Sciatic nerve (tissue), 2 donors: ENCODE measurements around the gene PCSK9. TPM values are rescaled to one million over a fixed set of nuclear protein-coding genes. Genes with fewer than 3 reads are reported as not detected.

ENCODE experiments used
- ATAC-seq: fragments of 200-7000 bp; cut with Tn5 transposase; one replicate; pipeline ENCODE4 v1.9.1; 2020; ENCODE audit warnings: mild to moderate bottlenecking, moderate library complexity
- DNase-seq: peaks from one replicate; pipeline ENCODE4 v3.0.0-alpha.2; 2020; ENCODE audit warnings: low spot score
- intact Hi-C: fragments of 100-400 bp; cut with DNase I; formaldehyde crosslinking; loops from one replicate; pipeline ENCODE4 v1.14.2; 2022
- total RNA-seq: library from RNA; stranded (reverse); fragmentation: NEBNext Ultra II Directional; extraction: Animal tissue kit (Norgen Biotek cat#: 25700); gene quantifications from one replicate; pipeline ENCODE4 v1.2.1, GENCODE V29; 2021
- donor health status: DM: no; HTN: no; CAD: no.
- donor health status: DM: no; HTN: no; CAD: no.

Gene PCSK9
- total RNA-seq, 1 donor from 2014 or later, result 8.6 TPM

DNA sequence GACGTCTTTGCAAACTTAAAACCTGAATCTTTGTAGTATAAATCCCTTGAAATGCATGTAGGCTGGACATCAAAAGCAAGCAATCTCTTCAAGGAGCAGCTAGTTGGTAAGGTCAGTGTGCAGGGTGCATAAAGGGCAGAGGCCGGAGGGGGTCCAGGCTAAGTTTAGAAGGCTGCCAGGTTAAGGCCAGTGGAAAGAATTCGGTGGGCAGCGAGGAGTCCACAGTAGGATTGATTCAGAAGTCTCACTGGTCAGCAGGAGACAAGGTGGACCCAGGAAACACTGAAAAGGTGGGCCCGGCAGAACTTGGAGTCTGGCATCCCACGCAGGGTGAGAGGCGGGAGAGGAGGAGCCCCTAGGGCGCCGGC lies 390 bp upstream of the PCSK9 start:
- DNase-seq (no peak), ATAC-seq (no peak)
- intact Hi-C loops, result no loop called here

DNA sequence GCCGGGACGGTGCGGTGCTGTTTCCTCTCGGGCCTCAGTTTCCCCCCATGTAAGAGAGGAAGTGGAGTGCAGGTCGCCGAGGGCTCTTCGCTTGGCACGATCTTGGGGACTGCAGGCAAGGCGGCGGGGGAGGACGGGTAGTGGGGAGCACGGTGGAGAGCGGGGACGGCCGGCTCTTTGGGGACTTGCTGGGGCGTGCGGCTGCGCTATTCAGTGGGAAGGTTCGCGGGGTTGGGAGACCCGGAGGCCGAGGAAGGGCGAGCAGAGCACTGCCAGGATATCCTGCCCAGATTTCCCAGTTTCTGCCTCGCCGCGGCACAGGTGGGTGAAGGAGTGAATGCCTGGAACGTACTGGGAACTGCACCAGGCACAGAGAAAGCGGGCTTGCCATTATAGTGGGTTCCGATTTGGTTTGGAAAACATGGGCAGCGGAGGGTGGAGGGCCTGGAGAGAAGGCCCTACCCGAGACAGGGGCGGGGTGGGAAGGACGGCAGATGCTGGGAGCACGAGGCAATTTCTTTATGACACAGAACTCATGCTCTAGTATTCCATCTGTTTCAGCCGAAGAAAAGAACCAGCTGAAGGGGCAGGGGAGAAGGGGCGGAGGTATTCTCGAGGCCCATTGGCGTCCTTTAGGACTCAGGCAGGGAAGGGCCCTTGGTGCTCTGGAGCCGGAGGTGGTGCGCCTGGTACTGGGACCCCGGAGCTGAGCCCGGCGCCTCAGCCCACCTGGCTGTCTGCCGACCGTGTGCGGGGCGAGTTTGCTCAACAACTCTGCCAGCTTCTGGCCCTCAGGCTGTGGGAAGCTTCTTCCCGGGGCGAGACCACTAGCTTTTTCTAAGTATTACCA lies 960 bp downstream of the PCSK9 start:
- DNase-seq (no peak), ATAC-seq (peak; percentile 28)
- intact Hi-C loops, result no loop called here

DNA sequence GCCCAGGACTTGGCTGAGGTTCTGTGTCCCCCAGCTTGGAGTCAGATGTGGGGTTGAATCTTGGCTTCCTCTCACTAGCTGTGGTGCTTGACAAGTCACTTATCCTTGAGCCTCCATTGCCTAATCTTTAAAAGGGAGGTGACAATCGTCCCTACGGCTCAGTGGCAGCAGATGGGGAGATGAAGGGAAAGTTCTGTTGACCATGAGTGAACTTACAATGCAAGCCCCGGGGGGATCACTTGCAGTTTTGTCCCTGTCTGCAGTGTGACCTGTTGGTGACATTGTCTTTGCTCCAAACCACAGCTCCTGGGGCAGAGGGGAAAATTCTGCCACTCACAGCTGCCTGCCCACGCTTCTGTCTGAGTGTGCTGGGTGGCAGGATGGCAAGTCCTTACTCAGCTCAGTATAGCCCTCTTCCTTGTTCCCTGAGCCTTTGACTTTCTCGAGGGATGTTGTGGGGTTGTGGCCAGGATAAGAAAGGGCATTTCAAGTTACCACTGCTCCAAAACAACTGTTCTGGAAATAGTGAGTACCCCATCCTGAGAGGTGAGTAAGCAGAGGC lies 1.7 kb downstream of the PCSK9 start:
- intact Hi-C loops, result no loop called here
- no peak for ATAC-seq

DNA sequence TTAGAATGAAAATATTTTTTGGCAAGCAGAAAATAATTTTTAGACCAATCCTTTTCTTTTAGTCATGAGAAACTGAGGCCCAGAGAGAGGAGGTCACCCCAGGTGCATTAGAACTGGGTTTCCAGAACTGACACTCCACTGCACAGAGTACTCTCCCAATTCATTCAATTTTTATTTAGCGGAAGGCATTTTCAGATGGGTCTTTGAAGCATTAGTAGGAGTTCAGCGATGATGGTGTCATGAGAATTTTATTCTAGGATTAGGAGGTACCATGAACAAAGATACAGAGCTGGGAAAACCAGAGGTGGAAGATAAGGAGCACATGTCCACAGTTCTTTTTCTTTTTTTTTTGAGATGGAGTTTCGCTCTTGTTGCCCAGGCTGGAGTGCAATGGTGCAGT lies 2.3 kb downstream of the PCSK9 start:
- ATAC-seq (no peak), DNase-seq (no peak)
- intact Hi-C loops, result no loop called here

More for the DNA sequence above, 1.7 kb downstream of the PCSK9 start:
- no peak for DNase-seq

DNA sequence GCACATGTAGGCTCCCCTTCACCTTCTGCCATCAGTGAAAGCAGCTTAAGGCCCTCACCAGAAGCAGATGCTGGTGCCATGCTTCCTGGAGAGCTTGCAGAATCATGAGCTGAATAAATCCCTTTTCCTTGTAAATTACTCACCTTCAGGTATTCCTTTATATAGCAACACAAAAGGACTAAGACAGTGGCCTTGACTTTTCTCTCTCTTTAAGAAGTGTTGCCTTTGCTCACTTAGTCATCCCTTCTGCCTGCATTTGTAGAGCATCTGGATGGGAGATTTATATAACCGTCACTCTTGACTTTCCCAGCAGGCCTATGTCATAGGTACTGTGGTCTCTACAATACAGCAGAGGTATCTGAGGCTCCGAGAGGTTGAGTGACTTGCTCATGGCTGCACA lies 3.7 kb downstream of the PCSK9 start:
- DNase-seq (no peak), ATAC-seq (no peak)
- intact Hi-C loops, result no loop called here

DNA sequence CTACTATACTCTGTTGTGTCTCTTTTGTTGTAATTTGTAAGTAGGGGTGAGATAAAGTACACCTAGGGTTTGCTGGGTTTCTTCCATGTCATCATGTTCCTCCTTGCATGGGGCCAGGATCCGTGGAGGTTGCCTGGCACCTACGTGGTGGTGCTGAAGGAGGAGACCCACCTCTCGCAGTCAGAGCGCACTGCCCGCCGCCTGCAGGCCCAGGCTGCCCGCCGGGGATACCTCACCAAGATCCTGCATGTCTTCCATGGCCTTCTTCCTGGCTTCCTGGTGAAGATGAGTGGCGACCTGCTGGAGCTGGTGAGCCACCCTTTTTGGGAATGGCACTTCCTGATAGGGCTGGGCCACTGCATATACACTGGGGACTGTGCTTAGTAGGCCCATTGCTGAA lies 4.4 kb downstream of the PCSK9 start:
- no peak for DNase-seq
- no peak for ATAC-seq
- intact Hi-C loops, result no loop called here

DNA sequence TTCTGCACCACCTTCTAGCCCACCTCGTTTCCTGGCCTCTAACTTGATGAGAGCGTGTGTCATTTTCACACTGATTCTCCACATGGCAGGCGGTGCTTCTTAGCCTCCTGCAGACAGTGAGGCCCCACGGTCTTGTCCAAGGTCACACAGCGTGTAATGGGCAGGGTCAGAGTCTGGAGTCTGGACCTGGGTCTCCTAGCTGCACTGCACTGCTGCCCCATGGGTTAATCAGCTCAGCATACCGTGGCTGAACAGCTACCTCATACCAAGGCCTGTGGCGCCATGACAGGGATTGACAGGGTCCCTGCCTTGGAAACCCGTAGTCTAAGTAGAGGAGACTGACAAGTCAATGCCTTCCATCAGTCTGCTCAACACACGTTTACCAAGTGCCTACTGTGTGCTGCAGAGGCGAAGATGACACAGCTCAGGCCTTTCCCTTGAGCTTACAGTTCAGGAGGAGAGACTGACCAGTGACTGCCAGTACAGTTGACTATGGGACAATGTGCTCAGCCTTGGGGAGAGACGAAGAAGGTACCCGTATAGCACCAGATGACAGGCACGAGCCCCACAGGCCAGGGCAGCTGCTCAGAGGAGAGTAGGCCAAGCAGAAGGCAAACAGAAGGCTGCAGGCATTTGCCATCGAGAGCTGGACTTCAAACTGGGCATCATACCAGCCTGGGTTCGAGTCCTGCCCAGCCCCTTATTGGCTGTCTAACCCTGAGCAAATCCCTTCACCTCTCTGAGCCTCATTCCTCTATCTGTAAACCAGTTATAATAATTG lies 5.5 kb downstream of the PCSK9 start:
- intact Hi-C loops, result no loop called here
- no peak for ATAC-seq
- no peak for DNase-seq

DNA sequence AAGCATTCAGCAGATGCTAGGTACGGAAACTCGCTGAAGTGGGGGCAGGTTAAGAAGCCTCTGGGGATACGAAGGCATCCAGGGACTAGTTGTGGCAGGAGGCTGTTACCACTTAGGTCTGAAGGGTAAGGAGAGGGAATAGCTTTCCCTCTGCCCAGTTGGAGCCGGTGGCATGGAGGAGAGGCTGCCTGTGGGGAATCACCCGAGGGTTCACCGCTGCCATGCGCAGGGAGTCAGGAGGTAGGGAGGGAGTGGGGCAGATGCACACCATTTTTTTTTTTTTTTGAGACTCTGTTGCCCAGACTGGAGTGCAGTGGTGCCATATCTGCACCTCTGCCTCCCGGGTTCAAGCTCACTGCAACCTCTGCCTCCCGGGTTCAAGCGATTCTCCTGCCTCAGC lies 6.1 kb downstream of the PCSK9 start:
- ATAC-seq (no peak), DNase-seq (no peak)
- intact Hi-C loops, result no loop called here

DNA sequence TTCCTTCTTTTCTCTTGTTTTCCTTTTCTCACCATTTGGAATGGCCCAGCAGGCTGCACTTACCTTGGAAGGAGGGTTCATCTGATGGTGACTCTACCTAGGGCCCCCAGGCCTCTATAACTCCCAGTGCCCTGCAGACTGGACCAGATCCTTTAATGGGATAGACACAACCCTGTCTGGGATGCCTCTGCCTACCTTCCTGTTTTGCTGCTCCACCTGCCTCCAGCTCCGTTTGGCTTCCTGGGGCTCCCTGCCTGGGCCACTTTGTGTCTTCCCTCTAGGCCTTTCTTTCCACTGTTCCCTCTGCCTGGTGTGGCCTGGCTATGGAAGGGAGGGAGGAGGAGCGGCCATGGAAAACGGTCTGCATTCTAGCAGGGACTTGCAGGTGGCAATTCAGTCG lies 7.5 kb downstream of the PCSK9 start:
- DNase-seq (no peak), ATAC-seq (no peak)
- intact Hi-C loops, result no loop called here

DNA sequence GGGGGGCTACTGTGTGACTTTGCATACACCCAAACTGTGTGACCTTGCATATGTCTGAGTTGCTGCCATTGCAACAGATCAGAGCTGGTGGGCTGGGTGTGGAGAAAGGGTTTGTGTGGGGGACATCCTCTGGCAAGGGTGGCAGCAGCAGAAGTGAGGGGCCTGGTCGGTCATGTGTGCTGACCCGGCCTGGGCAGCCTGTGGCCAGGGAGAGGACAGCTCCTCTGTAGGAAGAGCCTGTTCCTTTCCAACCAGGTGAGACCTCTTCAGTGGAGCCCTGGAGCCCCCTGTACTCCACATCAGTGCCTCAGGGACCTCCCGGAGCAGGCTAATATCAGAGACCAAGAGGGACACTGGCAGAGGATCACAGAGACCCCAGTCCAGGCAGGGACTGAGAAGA lies 8.3 kb downstream of the PCSK9 start:
- ATAC-seq (no peak), DNase-seq (no peak)
- intact Hi-C loops, result no loop called here

DNA sequence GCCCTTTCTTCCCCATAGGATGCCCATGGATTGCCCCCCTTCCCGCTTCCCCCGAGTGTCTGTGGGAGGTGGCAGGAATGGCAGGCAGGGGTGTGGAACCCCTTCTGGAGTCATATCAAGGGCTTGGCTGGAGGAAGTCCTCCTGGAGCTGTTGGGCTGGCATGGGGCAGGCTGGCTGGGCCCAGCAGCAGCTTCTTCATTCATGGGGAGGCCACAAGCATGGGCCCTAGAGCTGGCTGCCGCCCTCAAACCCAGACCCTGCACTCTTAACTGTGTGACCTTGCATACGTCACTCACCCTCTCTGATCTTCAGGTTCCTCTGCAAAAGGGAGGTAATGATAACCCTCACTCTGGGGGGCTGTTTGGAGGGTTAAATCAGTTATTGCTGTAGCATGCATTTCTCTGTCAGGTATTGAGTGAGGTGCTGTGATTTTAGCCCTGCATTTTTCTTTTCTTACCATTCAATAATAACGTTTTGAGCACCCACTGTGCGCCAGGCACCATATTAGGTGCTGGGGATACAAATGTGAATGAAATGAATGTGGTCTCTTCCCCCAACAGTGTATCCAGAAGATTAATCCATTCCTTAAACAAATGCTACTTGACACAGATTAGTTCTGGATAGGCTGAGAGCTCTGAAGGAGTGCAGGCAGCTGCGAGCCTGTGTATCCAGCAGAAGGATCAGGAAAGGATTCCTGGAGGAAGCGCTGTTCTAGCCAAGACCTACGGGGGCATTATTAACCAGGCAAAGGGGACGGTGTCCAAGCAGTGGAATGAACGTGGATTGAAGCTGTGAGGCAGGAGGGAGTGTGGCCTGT lies 9.3 kb downstream of the PCSK9 start:
- ATAC-seq, result no peak
- DNase-seq, result no peak
- intact Hi-C loops, result no loop called here

DNA sequence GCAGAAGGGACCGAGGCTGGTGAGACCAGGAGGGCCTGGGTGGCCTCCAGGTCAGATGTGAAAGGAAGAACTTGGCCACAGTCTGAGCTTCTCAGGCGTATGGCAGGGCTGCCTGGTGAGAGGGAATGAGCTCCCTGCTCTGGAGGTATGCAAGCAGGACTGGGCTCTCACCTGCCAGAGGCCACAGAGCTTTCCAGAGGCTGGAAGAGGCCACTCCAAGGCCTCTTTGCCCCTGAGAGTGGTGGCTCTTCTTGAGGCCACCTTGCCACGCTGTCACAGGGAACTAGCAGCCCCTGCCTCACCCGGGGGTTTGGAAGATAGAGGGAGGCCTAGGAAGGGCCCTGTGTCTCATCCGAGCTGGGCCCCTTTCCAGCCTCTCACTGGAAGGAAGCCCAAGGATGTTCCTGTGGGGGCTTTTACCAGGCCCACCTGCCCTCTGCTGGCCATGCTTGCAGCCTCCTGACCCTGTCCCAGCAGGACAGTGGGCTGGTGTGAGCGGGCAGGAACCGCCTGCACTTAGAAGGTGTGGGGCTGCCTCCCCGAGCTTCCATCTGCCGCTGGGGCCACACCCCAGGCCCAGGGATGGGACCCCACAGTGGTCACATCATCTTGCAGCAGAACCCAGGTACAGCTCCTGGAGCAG lies 10.0 kb downstream of the PCSK9 start:
- DNase-seq (peak; percentile 42), ATAC-seq (no peak)
- intact Hi-C loops, result no loop called here

DNA sequence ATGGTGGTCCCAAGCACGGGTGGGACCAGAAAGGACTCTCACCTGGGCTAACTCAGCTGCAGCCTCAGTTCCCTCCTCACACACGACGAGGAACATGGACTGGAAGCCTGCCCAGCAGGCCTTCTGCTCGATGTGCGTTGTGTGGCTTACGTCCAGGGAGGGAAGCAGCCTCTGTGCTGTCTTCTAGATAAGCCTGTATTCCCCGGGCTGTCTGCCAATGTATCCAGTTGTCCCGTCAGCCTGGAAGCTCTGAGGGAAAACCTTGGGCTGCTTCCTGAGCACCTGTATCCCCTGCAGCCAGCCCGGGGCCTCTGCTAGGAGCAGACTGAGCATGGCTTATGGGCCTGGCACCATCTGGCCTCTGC lies 10.5 kb downstream of the PCSK9 start:
- intact Hi-C loops, result no loop called here
- peak; percentile 12 for ATAC-seq
- DNase-seq, result peak; percentile 53

DNA sequence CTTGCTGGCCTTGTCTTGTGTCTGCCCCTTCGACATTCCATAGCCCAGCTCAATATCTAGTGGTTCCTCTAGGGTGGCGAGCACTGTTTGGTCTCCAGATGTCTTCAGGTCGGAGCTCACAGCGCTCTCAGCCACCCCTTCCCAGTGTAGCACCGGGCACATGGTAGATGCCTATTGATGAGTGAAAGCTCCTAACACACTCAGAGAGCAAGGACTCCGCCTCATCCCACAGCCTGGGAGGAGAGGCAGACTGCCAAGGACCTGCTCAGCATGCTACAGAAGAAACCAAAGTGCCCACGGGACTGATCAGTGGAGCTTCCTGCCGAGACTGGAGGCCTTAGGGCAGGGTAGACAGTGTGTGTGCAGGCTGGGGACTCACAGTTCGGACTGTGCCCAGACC lies 10.9 kb downstream of the PCSK9 start:
- DNase-seq, result peak; percentile 61

DNA sequence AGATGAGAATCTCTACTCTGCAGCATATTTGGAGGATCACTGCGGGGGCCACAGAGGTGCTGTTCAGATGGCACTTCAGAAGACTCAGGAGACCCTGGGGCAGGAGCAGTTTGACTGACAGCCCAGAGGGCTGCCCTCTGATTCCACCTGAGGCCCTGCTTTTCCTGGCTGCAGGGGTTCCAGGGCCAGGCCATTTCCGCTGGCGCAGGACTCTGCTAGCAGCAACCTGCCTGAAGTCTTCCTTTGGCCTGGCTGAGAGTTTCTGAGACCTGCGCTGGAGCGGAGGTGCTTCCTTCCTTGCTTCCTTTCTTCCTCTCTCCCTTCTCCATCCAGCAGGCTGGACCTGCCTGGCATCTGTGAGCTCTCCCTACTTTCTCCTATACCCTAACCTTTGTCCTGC lies 11.8 kb downstream of the PCSK9 start:
- DNase-seq (peak; percentile 40), ATAC-seq (no peak)
- intact Hi-C loops, result no loop called here

More for the DNA sequence above, 10.9 kb downstream of the PCSK9 start:
- peak; percentile 58 for ATAC-seq
- intact Hi-C loops, result no loop called here

DNA sequence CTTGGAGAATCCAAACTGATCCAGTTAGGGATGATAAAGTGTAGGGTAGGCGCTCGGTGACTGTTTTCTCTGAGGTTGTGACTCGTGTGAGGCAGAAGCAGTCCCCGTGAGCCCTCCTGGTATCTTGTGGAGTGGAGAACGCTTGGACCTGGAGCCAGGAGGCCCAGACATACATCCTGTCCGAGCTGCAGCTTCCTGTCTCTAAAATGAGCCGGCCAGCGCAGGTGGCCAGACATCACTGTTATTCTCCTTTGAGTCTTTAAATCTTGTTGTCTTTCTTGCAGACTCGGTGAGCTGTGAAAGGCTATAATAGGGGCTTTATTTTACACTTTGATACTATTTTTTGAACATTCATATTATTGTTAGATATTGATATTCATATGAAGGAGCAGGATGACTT lies 12.3 kb downstream of the PCSK9 start:
- intact Hi-C loops, result no loop called here
- DNase-seq (peak; percentile 33), ATAC-seq (no peak)

DNA sequence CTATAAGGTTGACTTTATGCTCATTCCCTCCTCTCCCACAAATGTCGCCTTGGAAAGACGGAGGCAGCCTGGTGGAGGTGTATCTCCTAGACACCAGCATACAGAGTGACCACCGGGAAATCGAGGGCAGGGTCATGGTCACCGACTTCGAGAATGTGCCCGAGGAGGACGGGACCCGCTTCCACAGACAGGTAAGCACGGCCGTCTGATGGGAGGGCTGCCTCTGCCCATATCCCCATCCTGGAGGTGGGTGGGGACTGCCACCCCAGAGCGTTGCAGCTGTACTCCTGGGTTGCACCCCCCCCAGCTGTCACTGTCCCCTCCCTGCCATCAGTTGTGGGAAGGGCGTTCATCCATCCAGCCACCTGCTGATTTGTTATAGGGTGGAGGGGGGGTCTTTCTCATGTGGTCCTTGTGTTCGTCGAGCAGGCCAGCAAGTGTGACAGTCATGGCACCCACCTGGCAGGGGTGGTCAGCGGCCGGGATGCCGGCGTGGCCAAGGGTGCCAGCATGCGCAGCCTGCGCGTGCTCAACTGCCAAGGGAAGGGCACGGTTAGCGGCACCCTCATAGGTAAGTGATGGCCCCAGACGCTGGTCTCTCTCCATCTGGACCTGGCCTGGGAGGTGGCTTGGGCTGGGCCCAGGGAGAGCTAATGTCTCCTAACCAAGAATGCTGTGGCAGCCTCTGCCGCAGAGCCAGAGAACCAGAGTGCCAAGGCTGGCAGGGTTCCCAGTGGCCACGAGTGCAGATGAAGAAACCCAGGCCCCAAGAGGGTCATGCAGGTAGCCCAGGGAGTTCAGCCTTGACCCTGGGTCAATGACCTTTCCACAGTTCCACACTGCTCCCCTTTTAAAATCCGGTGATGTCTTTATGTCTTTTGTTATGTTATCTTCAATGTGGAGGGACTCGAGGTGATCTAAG lies 13.1 kb downstream of the PCSK9 start:
- intact Hi-C loops, result no loop called here
- no peak for ATAC-seq
- peak; percentile 52 for DNase-seq
